HG02642 (cell line): ENCODE data around the gene CYB5R2.

Experiments used
- ATAC-seq: cut with Tn5 transposase; IDR thresholded peaks from one replicate; pipeline ENCODE4 v1.9.1; 2021; ENCODE audit warnings: mild to moderate bottlenecking; ENCODE audit not compliant: unreplicated experiment, poor library complexity

CYB5R2 gene

GRCh38 chr11:7642747-7643146, 30.6 kb downstream of the CYB5R2 start:
- ATAC-seq, result no peak

DNA sequence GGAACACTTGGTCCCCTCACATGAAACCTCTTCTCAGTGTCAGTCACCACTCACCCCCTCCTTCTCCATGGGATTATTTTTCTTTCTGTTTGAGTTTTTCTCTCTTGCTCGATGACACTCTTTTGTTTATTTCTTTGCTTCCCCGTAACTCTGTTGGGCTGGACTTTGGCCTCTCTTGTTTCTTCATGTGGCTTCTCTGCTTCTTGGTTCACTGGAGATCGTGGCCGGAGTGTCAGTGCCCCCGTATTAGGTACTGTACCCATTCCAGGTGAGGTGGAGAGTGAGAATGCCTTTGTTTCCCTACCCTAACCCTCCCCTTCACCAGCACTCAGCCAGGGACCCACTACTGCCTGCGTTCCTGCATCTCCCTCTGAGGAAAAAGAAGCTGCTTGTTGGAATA, 32.5 kb downstream of the CYB5R2 start:
- no peak for ATAC-seq

DNA sequence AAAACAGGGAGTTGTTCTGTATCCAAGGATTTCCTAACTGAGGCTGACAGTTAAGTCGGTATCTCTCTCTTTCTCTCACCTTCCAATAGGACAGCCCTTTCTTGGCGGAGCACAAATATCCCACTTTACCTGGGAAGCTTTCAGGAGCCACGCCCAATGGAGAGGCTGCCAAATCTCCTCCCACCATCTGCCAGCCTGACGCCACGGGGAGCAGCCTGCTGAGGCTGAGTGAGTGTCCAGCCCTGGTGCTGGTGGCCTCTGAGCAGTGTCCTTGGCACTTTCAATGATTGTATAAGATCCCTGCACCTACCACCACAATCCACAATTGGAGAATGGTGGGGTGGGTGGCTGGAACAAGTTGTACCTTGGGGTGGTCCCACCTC, 33.7 kb downstream of the CYB5R2 start:
- no peak for ATAC-seq

GRCh38 chr11:7638710-7639642, 34.3 kb downstream of the CYB5R2 start:
- ATAC-seq, result peak; percentile 64

DNA sequence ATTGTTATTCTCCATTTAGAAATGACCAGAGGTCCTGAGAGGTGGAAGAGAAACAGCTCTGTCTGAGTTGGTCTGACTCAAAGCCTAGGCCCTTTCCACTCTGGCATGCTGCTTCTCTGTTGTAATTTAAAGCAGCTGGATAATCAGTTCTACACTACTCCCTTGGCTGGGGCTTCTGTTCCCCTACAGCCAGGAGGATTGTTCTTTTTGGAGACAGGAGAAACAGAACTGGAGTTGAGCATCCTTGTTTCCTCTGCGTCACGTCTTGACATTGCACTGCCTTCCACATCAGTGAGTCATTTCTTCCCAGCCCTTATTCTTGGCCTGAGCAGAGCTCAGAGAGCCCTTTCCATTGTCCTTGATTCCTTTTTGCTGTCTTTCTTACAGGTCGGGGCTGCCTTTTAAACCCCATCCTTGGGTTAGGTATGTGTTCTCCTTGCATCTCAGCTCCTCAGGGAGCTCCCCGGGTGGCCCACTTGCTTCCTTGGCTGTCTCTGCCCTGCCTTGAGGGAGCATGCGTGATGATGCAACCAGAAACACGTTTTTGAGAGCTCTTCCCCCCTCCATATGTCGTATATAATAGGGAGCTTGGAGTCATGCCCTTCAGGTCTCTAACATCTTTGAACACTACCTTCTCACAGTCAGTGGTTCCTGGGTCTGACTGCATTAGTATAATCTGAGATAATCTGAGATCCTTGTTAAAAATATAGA, 35.7 kb downstream of the CYB5R2 start:
- no peak for ATAC-seq

- no peak for ATAC-seq
Measured at GRCh38 chr11:7636350-7636749, 37.0 kb downstream of the CYB5R2 start.

- no peak for ATAC-seq
Measured at GRCh38 chr11:7635708-7636107, 37.6 kb downstream of the CYB5R2 start.

DNA sequence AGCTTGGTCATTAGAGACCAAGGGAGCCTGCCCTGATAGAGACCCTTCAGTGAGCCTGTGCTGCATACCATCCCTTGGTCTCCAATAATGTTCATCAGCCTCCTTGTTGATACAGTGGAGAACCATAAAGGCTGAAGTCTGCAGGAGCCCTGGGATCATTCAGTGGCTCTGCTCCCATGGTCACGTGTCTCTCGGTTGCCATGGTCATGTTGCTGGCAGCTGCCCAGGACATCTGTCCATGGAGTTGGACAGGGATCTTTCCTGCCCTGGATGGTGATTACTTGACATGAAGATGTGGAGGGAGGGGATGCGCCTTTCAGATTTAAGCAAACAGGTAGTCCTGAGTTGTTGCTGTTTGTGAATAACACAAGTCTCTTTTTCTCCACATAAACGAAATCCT, 38.2 kb downstream of the CYB5R2 start:
- ATAC-seq, result no peak

GRCh38 chr11:7632211-7632610, 41.1 kb downstream of the CYB5R2 start:
- no peak for ATAC-seq

- no peak for ATAC-seq
Measured at GRCh38 chr11:7630002-7630401, 43.3 kb downstream of the CYB5R2 start.

DNA sequence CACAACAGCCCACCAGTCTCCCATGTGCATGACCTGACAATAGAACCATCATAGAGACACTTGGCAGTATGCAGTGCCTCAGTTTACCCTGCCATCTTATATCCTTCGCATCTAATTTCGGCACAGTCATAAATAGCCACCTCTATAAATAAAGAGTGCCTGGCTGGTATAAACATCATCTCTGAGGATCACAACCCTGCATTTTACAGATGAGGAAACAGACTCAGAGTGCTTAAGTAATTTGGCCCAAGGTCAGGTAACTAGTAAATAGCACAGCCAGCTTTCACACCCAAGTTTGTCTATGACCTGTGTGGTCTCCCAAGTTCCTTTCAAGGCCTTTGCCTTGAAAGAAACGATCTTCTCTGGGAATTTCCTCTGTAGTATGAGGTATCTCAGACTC, 44.6 kb downstream of the CYB5R2 start:
- ATAC-seq, result no peak

- ATAC-seq, result no peak
Measured at GRCh38 chr11:7622721-7623120, 50.6 kb downstream of the CYB5R2 start.

- ATAC-seq, result no peak
Measured at GRCh38 chr11:7621554-7621953, 51.7 kb downstream of the CYB5R2 start.

DNA sequence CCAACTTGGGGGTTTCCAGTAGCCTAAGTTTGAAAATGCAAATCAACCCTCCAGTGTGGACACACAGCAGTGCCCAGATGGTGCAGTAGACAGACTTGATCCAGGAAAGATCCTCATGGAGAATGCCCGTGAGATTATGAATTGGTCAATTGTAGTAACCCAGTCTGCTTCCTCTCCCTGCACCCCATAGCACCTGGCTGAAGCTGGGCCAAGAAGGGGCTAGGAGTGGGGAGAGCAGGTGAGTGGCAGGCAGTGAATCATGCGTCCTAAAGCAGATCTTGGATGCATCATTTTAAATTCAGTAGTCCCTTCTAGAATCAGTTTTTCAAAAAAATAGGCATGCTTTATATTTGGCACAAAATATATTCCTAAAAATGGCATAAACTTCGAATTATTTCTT, 52.2 kb downstream of the CYB5R2 start:
- ATAC-seq, result no peak

DNA sequence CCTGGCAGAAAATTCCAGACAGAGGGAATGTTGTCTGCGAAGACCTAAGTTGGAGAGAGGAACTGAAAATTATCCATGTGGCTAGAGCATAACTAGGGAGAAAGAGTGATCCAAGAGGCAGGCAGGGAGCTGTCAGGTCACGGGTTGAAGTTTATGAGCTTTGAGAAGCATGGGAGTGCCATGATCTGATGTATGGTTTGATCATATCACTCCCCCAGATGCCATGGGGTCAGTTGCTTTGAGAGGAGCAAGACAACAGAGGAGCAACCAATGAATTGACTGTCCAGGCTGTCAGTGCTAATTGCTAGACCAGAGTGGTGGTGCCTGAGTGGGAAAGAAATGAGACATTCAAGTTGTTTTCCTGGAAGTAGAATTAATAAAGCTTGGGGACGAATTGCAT, 54.0 kb downstream of the CYB5R2 start:
- no peak for ATAC-seq

DNA sequence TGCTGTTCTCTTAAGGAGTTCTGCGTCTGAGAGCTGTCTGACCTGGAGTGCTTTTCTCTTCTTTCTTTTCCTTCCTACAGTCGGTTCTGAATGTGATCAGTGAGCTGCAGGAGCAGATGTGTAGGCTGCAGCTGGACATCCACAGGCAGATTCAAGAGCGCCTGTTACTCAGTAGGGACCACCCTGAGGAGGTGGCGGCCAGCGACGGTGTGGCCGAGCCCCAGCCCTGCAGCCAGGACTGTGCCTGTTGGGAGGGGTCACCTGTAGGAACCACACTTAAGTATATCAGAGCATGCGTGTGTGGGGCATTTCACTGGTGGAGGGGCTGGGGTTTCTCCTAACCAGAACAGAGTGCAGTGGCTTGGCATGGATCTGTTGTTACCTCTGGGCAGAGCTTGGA, 56.3 kb downstream of the CYB5R2 start:
- ATAC-seq, result no peak
